Stimulated activated CD8-positive, alpha-beta memory T cell treated with anti-CD3 and anti-CD28 coated beads, Interleukin-2, amount 100 ng/mL, for 1 hour (primary cell): ENCODE data around the gene RFC2.
A peak's percentile ranks its signal among the peaks of the same experiment; 100 is the strongest.
"Not testable (repeated sequence)": the region's sequence is repeated elsewhere in the genome, so short reads cannot be mapped to it uniquely, and the experiment has no call there.

Source experiments
- DNase-seq, 2 donors: peaks; one replicate each; pipeline ENCODE4 v3.0.0-alpha.2; 2020; ENCODE audit warnings: low read depth in 2 of 2

The RFC2 gene

GRCh38 chr7:74282748-74283459 is 28.7 kb upstream of the RFC2 start:
- DNase-seq, result no peak

GRCh38 chr7:74280985-74281384 is 26.8 kb upstream of the RFC2 start:
- DNase-seq, result no peak

GRCh38 chr7:74277636-74278035 is 23.4 kb upstream of the RFC2 start:
- no peak for DNase-seq

GRCh38 chr7:74275401-74275881 is 21.2 kb upstream of the RFC2 start:
- DNase-seq, result no peak

- DNase-seq, result no peak
These were observed 18.3 kb upstream of the RFC2 start for GRCh38 chr7:74272305-74273038.

GRCh38 chr7:74271742-74272141 is 17.5 kb upstream of the RFC2 start:
- DNase-seq, result no peak

- DNase-seq, result peak in 1 of 2 donors; percentile 28
These were observed 15.6 kb upstream of the RFC2 start for GRCh38 chr7:74269757-74270277.

GRCh38 chr7:74267756-74268565 is 13.8 kb upstream of the RFC2 start:
- no peak for DNase-seq

GRCh38 chr7:74266191-74266963 is 12.2 kb upstream of the RFC2 start:
- DNase-seq, result no peak

- DNase-seq, result no peak
These were observed 9.4 kb upstream of the RFC2 start for GRCh38 chr7:74263399-74264120.

GRCh38 chr7:74262639-74263398 is 8.6 kb upstream of the RFC2 start:
- no peak for DNase-seq

- no peak for DNase-seq
These were observed 4.4 kb upstream of the RFC2 start for GRCh38 chr7:74258639-74259038.

- DNase-seq, result no peak
These were observed 2.6 kb upstream of the RFC2 start for GRCh38 chr7:74256491-74257408.

- not testable (repeated sequence) for DNase-seq
These were observed 1.3 kb upstream of the RFC2 start for GRCh38 chr7:74255461-74255860.

GRCh38 chr7:74254858-74255379 is 720 bp upstream of the RFC2 start:
- DNase-seq, result no peak

- DNase-seq, result no peak
These were observed 417 bp downstream of the RFC2 start for GRCh38 chr7:74253835-74254128.

- no peak for DNase-seq
These were observed 868 bp downstream of the RFC2 start for GRCh38 chr7:74253331-74253730.

GRCh38 chr7:74252893-74253292 is 1.3 kb downstream of the RFC2 start:
- no peak for DNase-seq

GRCh38 chr7:74249058-74249457 is 5.1 kb downstream of the RFC2 start:
- not testable (repeated sequence) for DNase-seq
